Keratinocyte (primary cell): ENCODE measurements around the gene DLG1. TPM values are rescaled to one million over a fixed set of nuclear protein-coding genes. Genes with fewer than 3 reads are reported as not detected.

Experiments
- DNase-seq: peaks from one replicate; pipeline ENCODE4 v3.0.0-alpha.2; 2011; ENCODE audit warnings: low read depth, missing footprints, low spot score
- FAIRE-seq: peaks from 2 replicates; lab custom pipeline; 2011; peaks lifted over from hg19 to GRCh38; lab: Jason Lieb, UNC
- H2AFZ ChIP-seq: 2 replicates; pipeline ENCODE4 v1.6.0; 2012; ENCODE audit warnings: low read length, control low read depth, inconsistent platforms; ENCODE audit not compliant: control insufficient read depth
- H3K27ac ChIP-seq: 2 replicates; pipeline ENCODE4 v1.5.1; 2011; ENCODE audit warnings: low read length; ENCODE audit not compliant: control insufficient read depth, insufficient read depth
- H3K27me3 ChIP-seq: 3 replicates; pipeline ENCODE4 v1.6.0; 2011; ENCODE audit warnings: low read length; ENCODE audit not compliant: control insufficient read depth, insufficient read depth; ENCODE audit errors: extremely low read depth
- H3K36me3 ChIP-seq, 2 experiments: 2 replicates in 1 of 2; 3 replicates in 1 of 2; pipeline ENCODE4 v1.5.1; 2011; ENCODE audit warnings: low read length in 2 of 2, mild to moderate bottlenecking in 1 of 2; ENCODE audit not compliant: control insufficient read depth in 2 of 2, insufficient read depth in 2 of 2; ENCODE audit errors: extremely low read depth in 1 of 2
- H3K4me1 ChIP-seq: 3 replicates; pipeline ENCODE4 v1.5.1; 2011; ENCODE audit warnings: low read length; ENCODE audit not compliant: control insufficient read depth, insufficient read depth; ENCODE audit errors: extremely low read depth
- H3K4me2 ChIP-seq: 3 replicates; pipeline ENCODE4 v1.6.0; 2011; ENCODE audit warnings: low read depth, low read length; ENCODE audit not compliant: control insufficient read depth, insufficient read depth; ENCODE audit errors: extremely low read depth
- H3K4me3 ChIP-seq, 3 experiments: fragments of 200-600 bp in 1 of 3; sonication (generic) in 1 of 3; 2 replicates in 2 of 3; 3 replicates in 1 of 3; pipeline ENCODE4 v1.5.1; 2011 to 2016; ENCODE audit warnings: low read length in 3 of 3, mild to moderate bottlenecking in 3 of 3, control low read depth in 2 of 3, inconsistent platforms in 1 of 3, low read depth in 1 of 3, mixed read lengths in 1 of 3, mixed run types in 1 of 3, moderate library complexity in 1 of 3; ENCODE audit not compliant: control insufficient read depth in 2 of 3, insufficient read depth in 2 of 3; ENCODE audit errors: extremely low read depth in 1 of 3
- H3K79me2 ChIP-seq: 2 replicates; pipeline ENCODE4 v1.6.0; 2012; ENCODE audit warnings: low read length; ENCODE audit not compliant: control insufficient read depth, insufficient read depth
- H3K9ac ChIP-seq: 3 replicates; pipeline ENCODE4 v1.6.0; 2011; ENCODE audit warnings: low read length; ENCODE audit not compliant: control insufficient read depth, insufficient read depth; ENCODE audit errors: extremely low read depth
- H3K9me1 ChIP-seq: 3 replicates; pipeline ENCODE4 v1.6.0; 2011; ENCODE audit warnings: low read length; ENCODE audit not compliant: control insufficient read depth, insufficient read depth; ENCODE audit errors: extremely low read depth
- H3K9me3 ChIP-seq: 2 replicates; pipeline ENCODE4 v1.5.1; 2012; ENCODE audit warnings: low read depth, low read length; ENCODE audit not compliant: control insufficient read depth
- H4K20me1 ChIP-seq: 3 replicates; pipeline ENCODE4 v1.6.0; 2011; ENCODE audit warnings: low read length; ENCODE audit not compliant: control insufficient read depth, insufficient read depth; ENCODE audit errors: extremely low read depth
- EZH2 ChIP-seq: IDR thresholded peaks from one replicate; pipeline ENCODE4 v1.6.1; 2012; ENCODE audit warnings: inconsistent platforms, mild to moderate bottlenecking, low read length, moderate library complexity
- dilution Hi-C: fragments of 300-500 bp; cut with MboI; formaldehyde crosslinking; loops from one replicate; pipeline ENCODE4 v1.7.0; 2020; ENCODE audit warnings: low sequenced_read_pairs; ENCODE audit not compliant: extremely low pct_ligation_motif_present
- polyA plus RNA-seq, 5 experiments: library from polyadenylated mRNA; depleted of rRNA in 3 of 5; stranded (reverse) in 3 of 5; stranded (forward) in 1 of 5; unstranded in 1 of 5; fragments of >200 nt; gene quantifications; 1 replicate in 1 of 5; 2 replicates in 3 of 5; 3 replicates in 1 of 5; pipeline versions ENCODE4 v1.2.1 to v1.2.3, GENCODE V29; 2011 to 2012; ENCODE audit warnings: missing spikeins in 2 of 5, low read depth in 1 of 5, low replicate concordance in 1 of 5
- TF ChIP-seq, protein P1 (sequence below), 3 experiments: IDR thresholded peaks in 1 of 3; conservative IDR thresholded peaks in 1 of 3; optimal IDR thresholded peaks in 1 of 3; 2 replicates in 2 of 3; 3 replicates in 1 of 3; pipeline versions ENCODE3 to v1.5.1; 2011; ENCODE audit warnings: low read length in 3 of 3, mild to moderate bottlenecking in 3 of 3, moderate library complexity in 2 of 3, control low read depth in 1 of 3, inconsistent platforms in 1 of 3; ENCODE audit not compliant: insufficient read depth in 2 of 3; ENCODE audit errors: extremely low read depth in 1 of 3

DLG1 gene
- polyA plus RNA-seq, 1 donor (not counting 4 experiments of a cell fraction or from before 2014, with no cell fraction given) = 139 TPM

DNA sequence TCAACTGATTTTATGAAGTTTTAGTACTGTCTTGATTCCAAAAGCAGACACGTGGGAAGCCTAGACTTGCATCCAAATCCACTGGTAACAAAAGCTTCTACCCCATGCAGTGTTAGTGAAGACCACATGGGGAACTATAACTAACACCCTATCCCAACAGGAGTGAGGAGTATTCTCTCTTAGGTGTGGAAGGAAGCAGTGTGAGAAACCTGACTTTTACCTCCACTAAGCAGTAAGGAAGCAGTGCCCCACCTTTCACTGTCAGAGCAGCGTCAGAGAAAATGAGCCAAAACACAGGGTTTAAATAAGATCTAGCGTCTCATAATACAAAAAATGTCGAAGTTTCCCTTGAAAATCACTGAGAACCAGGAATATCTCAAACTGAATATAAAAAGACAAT lies 60.5 kb downstream of the DLG1 start:
- peaks cover 3% of the 10 kb centered on the region for H3K9me3 ChIP-seq
- TF ChIP-seq, protein P1, sequence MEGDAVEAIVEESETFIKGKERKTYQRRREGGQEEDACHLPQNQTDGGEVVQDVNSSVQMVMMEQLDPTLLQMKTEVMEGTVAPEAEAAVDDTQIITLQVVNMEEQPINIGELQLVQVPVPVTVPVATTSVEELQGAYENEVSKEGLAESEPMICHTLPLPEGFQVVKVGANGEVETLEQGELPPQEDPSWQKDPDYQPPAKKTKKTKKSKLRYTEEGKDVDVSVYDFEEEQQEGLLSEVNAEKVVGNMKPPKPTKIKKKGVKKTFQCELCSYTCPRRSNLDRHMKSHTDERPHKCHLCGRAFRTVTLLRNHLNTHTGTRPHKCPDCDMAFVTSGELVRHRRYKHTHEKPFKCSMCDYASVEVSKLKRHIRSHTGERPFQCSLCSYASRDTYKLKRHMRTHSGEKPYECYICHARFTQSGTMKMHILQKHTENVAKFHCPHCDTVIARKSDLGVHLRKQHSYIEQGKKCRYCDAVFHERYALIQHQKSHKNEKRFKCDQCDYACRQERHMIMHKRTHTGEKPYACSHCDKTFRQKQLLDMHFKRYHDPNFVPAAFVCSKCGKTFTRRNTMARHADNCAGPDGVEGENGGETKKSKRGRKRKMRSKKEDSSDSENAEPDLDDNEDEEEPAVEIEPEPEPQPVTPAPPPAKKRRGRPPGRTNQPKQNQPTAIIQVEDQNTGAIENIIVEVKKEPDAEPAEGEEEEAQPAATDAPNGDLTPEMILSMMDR (optimal IDR thresholded peaks at IDR 0.05 in 1 of 3, IDR thresholded peaks at IDR 0.05 in 1 of 3, conservative IDR thresholded peaks at IDR 0.05 in 1 of 3; ENCODE audit: extremely low read depth in 1 of 3, insufficient read depth in 2 of 3, low read length in 3 of 3) = no peak
- TF ChIP-seq EZH2 = no peak
- no peaks in the 10 kb centered on the region for H3K4me1 ChIP-seq
- no peak overlapping the region for H3K27ac ChIP-seq
- no peak overlapping the region for H3K9ac ChIP-seq
- no peak overlapping the region for H3K4me2 ChIP-seq
- DNase-seq = no peak
- H3K27me3 ChIP-seq = no peaks in the 10 kb centered on the region
- peaks cover 16% of the 10 kb centered on the region for H4K20me1 ChIP-seq
- H3K36me3 ChIP-seq = peaks cover 4% of the 10 kb centered on the region in 2 experiments
- FAIRE-seq = no peak
- H3K9me1 ChIP-seq = no peaks in the 10 kb centered on the region
- H3K4me3 ChIP-seq = no peak overlapping the region
- peaks cover 98% of the 10 kb centered on the region for H3K79me2 ChIP-seq
- no peak overlapping the region for H2AFZ ChIP-seq
- dilution Hi-C loops = no loop called here

DNA sequence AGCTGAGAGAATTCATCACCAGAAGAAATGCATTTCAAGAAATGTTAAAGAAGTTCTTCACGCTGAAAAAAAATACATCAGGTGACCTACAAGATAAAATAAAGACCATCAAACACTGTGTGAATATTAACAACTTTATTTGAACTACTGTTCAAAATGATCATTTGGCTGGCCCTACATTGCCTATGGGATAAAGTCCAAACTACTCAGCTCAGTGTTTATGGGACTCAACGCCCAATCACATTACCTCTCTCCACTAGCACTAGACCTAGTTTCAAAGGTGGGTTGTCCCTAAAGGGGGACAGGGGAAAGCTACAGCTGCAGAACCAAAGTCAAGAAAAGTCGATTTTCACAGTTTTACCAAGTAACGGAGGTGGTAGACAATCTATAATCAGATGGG lies 62.0 kb downstream of the DLG1 start:
- Histone ChIP-seq H3K36me3 (peaks cover 0 to 4% of the 10 kb centered on the region in 2 experiments), H3K4me2 (no peak overlapping the region), H3K9me1 (no peaks in the 10 kb centered on the region), H4K20me1 (peaks cover 16% of the 10 kb centered on the region), H3K79me2 (peaks cover 98% of the 10 kb centered on the region), H3K9me3 (no peaks in the 10 kb centered on the region), H3K4me3 (no peak overlapping the region), H3K9ac (no peak overlapping the region), H3K4me1 (no peaks in the 10 kb centered on the region), H3K27ac (no peak overlapping the region), H3K27me3 (no peaks in the 10 kb centered on the region), H2AFZ (no peak overlapping the region)
- DNase-seq = no peak
- FAIRE-seq = no peak
- dilution Hi-C loops = no loop called here
- TF ChIP-seq, protein P1 (optimal IDR thresholded peaks at IDR 0.05 in 1 of 3, IDR thresholded peaks at IDR 0.05 in 1 of 3, conservative IDR thresholded peaks at IDR 0.05 in 1 of 3; ENCODE audit: extremely low read depth in 1 of 3, insufficient read depth in 2 of 3, low read length in 3 of 3) = no peak
- no peak for TF ChIP-seq EZH2
